IMR-90 (cell line): Measurements from ENCODE around the gene PLEKHG4.

Source experiments
- BHLHE40 ChIP-seq: fragments of 150-350 bp; IDR thresholded peaks from 2 replicates; pipeline ENCODE4 v1.6.1; 2016; ENCODE audit warnings: mild to moderate bottlenecking, low read depth, low read length
- CEBPB ChIP-seq: IDR thresholded peaks from 2 replicates; pipeline ENCODE4 v1.6.1; 2012; ENCODE audit warnings: low read depth, low read length, improper control_type of control experiment
- CHD1 ChIP-seq: IDR thresholded peaks from 2 replicates; pipeline ENCODE4 v1.6.1; 2012; ENCODE audit warnings: low read depth, low read length, improper control_type of control experiment
- CTCF ChIP-seq: conservative IDR thresholded peaks from 2 replicates; pipeline ENCODE4 v1.5.1; 2012; ENCODE audit warnings: mild to moderate bottlenecking, low read depth, low read length, improper control_type of control experiment
- ELK1 ChIP-seq: fragments of 150-350 bp; IDR thresholded peaks from 2 replicates; pipeline ENCODE4 v1.6.1; 2016; ENCODE audit warnings: low read depth, mild to moderate bottlenecking, low read length, moderate library complexity, borderline replicate concordance
- FOS ChIP-seq: fragments of 150-350 bp; IDR thresholded peaks from 2 replicates; pipeline ENCODE4 v1.6.1; 2016; ENCODE audit warnings: low read depth, low read length
- MAZ ChIP-seq: IDR thresholded peaks from 2 replicates; pipeline ENCODE4 v1.6.1; 2012; ENCODE audit warnings: low read depth, mild to moderate bottlenecking, low read length, improper control_type of control experiment, moderate library complexity, borderline replicate concordance
- MXI1 ChIP-seq: IDR thresholded peaks from 2 replicates; pipeline ENCODE4 v1.6.1; 2012; ENCODE audit warnings: low read depth, mild to moderate bottlenecking, low read length, moderate library complexity, borderline replicate concordance
- NFE2L2 ChIP-seq: fragments of 150-350 bp; IDR thresholded peaks from 2 replicates; pipeline ENCODE4 v1.6.1; 2016; ENCODE audit warnings: low read depth, mild to moderate bottlenecking, low read length
- POLR2A ChIP-seq: IDR thresholded peaks from 2 replicates; pipeline ENCODE4 v1.6.1; 2012; ENCODE audit warnings: mild to moderate bottlenecking, low read depth, low read length
- RAD21 ChIP-seq: IDR thresholded peaks from 2 replicates; pipeline ENCODE4 v1.6.1; 2012; ENCODE audit warnings: low read length, improper control_type of control experiment
- RCOR1 ChIP-seq: IDR thresholded peaks from 2 replicates; pipeline ENCODE4 v1.6.1; 2012; ENCODE audit warnings: mild to moderate bottlenecking, low read length, improper control_type of control experiment; ENCODE audit not compliant: insufficient replicate concordance
- RFX5 ChIP-seq: IDR thresholded peaks from 2 replicates; pipeline ENCODE4 v1.8.0; 2012; ENCODE audit warnings: low read depth, mild to moderate bottlenecking, low read length, moderate library complexity
- SMC3 ChIP-seq: fragments of 150-350 bp; IDR thresholded peaks from 2 replicates; pipeline ENCODE4 v1.6.1; 2016; ENCODE audit warnings: low read depth, mild to moderate bottlenecking, antibody characterized with exemption, low read length, moderate library complexity

GRCh38 chr16:67229906-67230808 is 49.2 kb upstream of the PLEKHG4 start:
- TF ChIP-seq CTCF (no peak), BHLHE40 (no peak), SMC3 (no peak), POLR2A (no peak), RFX5 (no peak), MAZ (no peak), CEBPB (no peak), NFE2L2 (no peak), MXI1 (no peak), FOS (no peak), RAD21 (no peak), CHD1 (no peak), RCOR1 (no peak), ELK1 (no peak)
